HTERT RPE-1 (cell line): ENCODE measurements around the gene SEC24B.
"Not testable (repeated sequence)": the region's sequence is repeated elsewhere in the genome, so short reads cannot be mapped to it uniquely, and the experiment has no call there.

ENCODE experiments used
- in situ Hi-C: fragments of 300-500 bp; cut with MboI; formaldehyde crosslinking; loops from 4 replicates; pipeline ENCODE4 v1.14.3; 2020; ENCODE audit warnings: low sequenced_read_pairs

The SEC24B gene

GRCh38 chr4:109574443-109574850 is 140.8 kb downstream of the SEC24B start:
- in situ Hi-C loops, result no loop called here

GRCh38 chr4:109574931-109575804 is 141.6 kb downstream of the SEC24B start:
- in situ Hi-C loops, result no loop called here

- in situ Hi-C loops, result no loop called here
Observed at GRCh38 chr4:109576462-109576861, 142.8 kb downstream of the SEC24B start.

- in situ Hi-C loops, result no loop called here
Observed at GRCh38 chr4:109578846-109579245, 145.2 kb downstream of the SEC24B start.

GRCh38 chr4:109579997-109580396 is 146.4 kb downstream of the SEC24B start:
- in situ Hi-C loops, result not testable (repeated sequence)

GRCh38 chr4:109588176-109588575 is 154.6 kb downstream of the SEC24B start:
- in situ Hi-C loops, result no loop called here

GRCh38 chr4:109589119-109589518 is 155.5 kb downstream of the SEC24B start:
- in situ Hi-C loops, result no loop called here

GRCh38 chr4:109589605-109590004 is 156.0 kb downstream of the SEC24B start:
- in situ Hi-C loops, result no loop called here
